ENCODE measurements around the gene PSTPIP1. TPM values are rescaled to one million over a fixed set of nuclear protein-coding genes. Genes with fewer than 3 reads are reported as not detected.

PSTPIP1 gene
- total and polyA plus RNA-seq, 2 experiments from 2014 or later, result 0.80 to 3.7 TPM

DNA sequence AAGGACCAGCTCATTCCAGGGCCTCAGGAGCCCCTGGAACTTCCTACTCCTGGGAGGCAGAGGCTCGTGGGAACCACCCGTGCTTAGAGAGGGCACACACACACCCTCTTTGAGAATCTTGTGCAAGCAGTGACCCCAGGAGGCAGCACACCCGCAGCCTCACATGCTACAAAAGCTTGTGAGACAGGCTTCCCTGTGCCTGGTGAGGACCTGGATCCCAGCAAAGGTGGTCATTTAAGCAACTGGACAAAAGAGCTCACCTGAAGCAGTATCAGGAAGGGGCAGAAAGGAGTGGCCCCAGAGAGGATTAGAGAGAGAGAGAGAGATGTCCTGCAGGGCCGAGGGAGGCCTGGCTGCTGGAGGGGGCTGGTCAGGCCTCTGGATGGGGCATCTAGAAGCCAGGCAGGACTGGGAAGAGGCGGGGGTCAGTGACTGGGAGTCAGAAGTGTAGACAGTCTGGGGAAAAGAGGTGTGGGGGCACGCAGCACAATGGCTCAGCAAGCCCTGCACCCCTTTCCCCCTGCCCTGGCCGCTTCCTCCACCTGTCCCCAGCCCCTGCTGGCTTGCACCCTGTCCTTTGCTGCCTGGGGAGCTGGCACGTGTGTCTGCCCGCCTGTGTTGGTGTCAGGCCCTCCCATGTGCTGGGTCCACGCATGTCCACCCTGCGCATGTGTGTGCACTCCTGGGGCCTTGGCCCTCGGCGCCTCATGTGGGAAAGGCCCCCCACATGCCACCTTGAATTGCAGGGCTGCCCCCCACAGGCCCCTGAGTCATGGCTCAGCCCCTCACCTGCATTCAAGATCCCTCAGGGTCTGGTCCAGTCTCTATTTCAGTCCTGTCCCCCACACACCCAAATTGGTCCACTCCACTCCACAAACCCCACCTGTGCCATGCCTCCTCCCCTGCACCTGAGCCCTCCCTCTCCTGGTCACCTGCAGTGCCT, 39.1 kb downstream of the PSTPIP1 start (continued):
- TF ChIP-seq CREB1 (CRISPR knock-in tag; IDR thresholded peaks at IDR 0.05; ENCODE audit: low read depth), result no peak
- TF ChIP-seq ZNF114 (CRISPR knock-in tag; IDR thresholded peaks at IDR 0.05), result no peak
- TF ChIP-seq CTCF (conservative IDR thresholded peaks at IDR 0.05; ENCODE audit: low read depth in 2 of 2), result no peak

DNA sequence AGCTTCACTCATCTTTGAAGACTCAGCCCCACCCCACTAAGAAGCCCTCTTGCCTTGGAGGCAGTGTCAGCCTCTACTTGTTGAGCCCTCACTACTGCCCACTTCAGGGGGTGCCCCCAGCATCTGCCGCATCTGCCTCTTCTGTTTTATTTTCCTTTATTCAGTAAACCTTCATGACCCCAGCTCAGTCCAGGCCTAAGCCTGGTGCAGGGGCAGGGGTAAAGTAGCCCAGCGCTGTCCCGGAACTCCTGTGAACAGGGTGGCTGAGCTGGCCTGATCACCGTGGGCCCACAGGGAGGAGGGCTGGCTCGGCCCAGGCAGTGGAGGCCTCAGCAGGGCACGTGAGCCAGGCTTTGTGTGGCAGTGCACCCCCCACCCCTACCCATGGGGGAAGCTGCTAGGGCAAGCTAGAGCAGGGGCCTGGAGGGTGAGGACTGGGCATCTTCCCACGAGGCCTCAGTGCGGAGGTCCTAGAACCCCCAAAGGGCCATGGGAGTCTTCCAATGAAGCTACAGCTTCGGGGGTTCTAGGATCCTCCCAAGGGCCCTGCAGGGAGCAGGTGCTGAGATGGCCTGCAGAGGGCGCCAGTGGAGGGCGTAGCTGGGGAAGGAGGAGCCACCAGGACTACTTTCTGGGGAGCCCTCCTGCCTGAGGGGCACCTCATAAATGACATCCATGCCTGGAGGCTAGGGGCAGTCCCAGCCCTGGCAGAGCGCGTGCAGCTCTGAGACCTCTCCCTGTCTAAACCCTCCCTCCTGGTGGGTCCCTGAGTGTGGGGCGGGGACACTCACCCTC, 40.0 kb downstream of the PSTPIP1 start:
- Histone ChIP-seq H3K4me2 (no peak overlapping the region), H3K27me3 (ENCODE audit: insufficient read depth) (no peaks in the 10 kb centered on the region), H3F3A (replicated peaks; ENCODE audit: low read depth) (no peaks in the 10 kb centered on the region), H3K9me2 (ENCODE audit: insufficient read depth) (no peaks in the 10 kb centered on the region), H3K79me2 (replicated peaks; ENCODE audit: insufficient read depth) (no peaks in the 10 kb centered on the region), H4K20me1 (replicated peaks; ENCODE audit: insufficient read depth) (no peaks in the 10 kb centered on the region), H3K27ac (ENCODE audit: low read depth) (no peak overlapping the region), H2AFZ (no peak overlapping the region), H3K4me3 (no peak overlapping the region), H3K36me3 (ENCODE audit: insufficient read depth) (no peaks in the 10 kb centered on the region), H3K4me1 (ENCODE audit: insufficient read depth) (no peaks in the 10 kb centered on the region)
- peak; percentile 79 for DNase-seq (ENCODE audit: low spot score)
- H3K4me3 Mint-ChIP-seq, result no peak overlapping the region; the same call in 2 of the 3 replicates
- peak; percentile 67 for ATAC-seq
- peaks cover 29% of the 10 kb centered on the region for H3K9me3 Mint-ChIP-seq
- H3K36me3 Mint-ChIP-seq (ENCODE audit: low read depth), result peaks cover 36% of the 10 kb centered on the region
- peaks cover 35% of the 10 kb centered on the region for H3K27me3 Mint-ChIP-seq (ENCODE audit: insufficient read depth, low read depth, poor library complexity)
- no peak for TF ChIP-seq ETS1 (IDR thresholded peaks at IDR 0.05)
- TF ChIP-seq ZNF114 (CRISPR knock-in tag; IDR thresholded peaks at IDR 0.05), result no peak
- no peak for TF ChIP-seq EZH2phosphoT487 (IDR thresholded peaks at IDR 0.05; ENCODE audit: unreplicated experiment)
- TF ChIP-seq CREB1 (CRISPR knock-in tag; IDR thresholded peaks at IDR 0.05; ENCODE audit: low read depth), result no peak
- TF ChIP-seq POLR2AphosphoS5 (IDR thresholded peaks at IDR 0.05; ENCODE audit: low read depth), result no peak
- TF ChIP-seq STAT1 (IDR thresholded peaks at IDR 0.05; ENCODE audit: unreplicated experiment), result no peak
- TF ChIP-seq CTCF (conservative IDR thresholded peaks at IDR 0.05; ENCODE audit: low read depth in 2 of 2), result peak; percentile 75 to 85
- TF ChIP-seq ZNF331 (CRISPR knock-in tag; IDR thresholded peaks at IDR 0.05; ENCODE audit: low read depth), result no peak
- peak overlapping the region; percentile 56; the same call in 1 of the 2 replicates for H3K27ac Mint-ChIP-seq
- H3K4me1 Mint-ChIP-seq, result peaks cover 14% of the 10 kb centered on the region
